Stimulated activated CD4-positive, alpha-beta T cell treated with anti-CD3 and anti-CD28 coated beads, Interleukin-15, amount 100 ng/mL, for 24 hours (primary cell): ENCODE results near the gene GCSAML.
"Not testable (repeated sequence)": the region's sequence is repeated elsewhere in the genome, so short reads cannot be mapped to it uniquely, and the experiment has no call there.

Experiments
- DNase-seq: peaks from one replicate; pipeline ENCODE4 v3.0.0-alpha.2; 2020

Gene GCSAML

GRCh38 chr1:247548769-247549182 is at the start of gene GCSAML:
GCSAML (plus strand) TSS chr1:247549134; CDS start chr1:247549192, 58 bp downstream.
- peak; percentile 47 for DNase-seq

GRCh38 chr1:247500865-247501264 is 48.1 kb upstream of the GCSAML start:
- DNase-seq, result no peak

- no peak for DNase-seq
Measured at GRCh38 chr1:247506831-247507230, 42.1 kb upstream of the GCSAML start.

GRCh38 chr1:247517795-247518612 is 30.9 kb upstream of the GCSAML start:
- peak; percentile 35 for DNase-seq

GRCh38 chr1:247518613-247518891 is 30.4 kb upstream of the GCSAML start:
- DNase-seq, result no peak

GRCh38 chr1:247521886-247522285 is 27.0 kb upstream of the GCSAML start:
- DNase-seq, result not testable (repeated sequence)

GRCh38 chr1:247528812-247529474 is 20.0 kb upstream of the GCSAML start:
- no peak for DNase-seq

GRCh38 chr1:247529771-247530355 is 19.1 kb upstream of the GCSAML start:
- DNase-seq, result no peak

GRCh38 chr1:247530785-247531184 is 18.1 kb upstream of the GCSAML start:
- no peak for DNase-seq

GRCh38 chr1:247531937-247532336 is 17.0 kb upstream of the GCSAML start:
- DNase-seq, result no peak

- no peak for DNase-seq
Measured at GRCh38 chr1:247535402-247535801, 13.5 kb upstream of the GCSAML start.

- DNase-seq, result no peak
Measured at GRCh38 chr1:247536340-247536739, 12.6 kb upstream of the GCSAML start, which contains the start of gene OR2C3. OR2C3 (minus strand) TSS chr1:247536440; CDS start chr1:247532511, 3,929 bp downstream.

GRCh38 chr1:247538561-247538960 is 10.4 kb upstream of the GCSAML start:
- no peak for DNase-seq

- DNase-seq, result no peak
Measured at GRCh38 chr1:247539215-247539614, 9.7 kb upstream of the GCSAML start.

GRCh38 chr1:247540581-247540980 is 8.4 kb upstream of the GCSAML start:
- DNase-seq, result no peak

GRCh38 chr1:247542811-247543210 is 6.1 kb upstream of the GCSAML start:
- DNase-seq, result no peak

- DNase-seq, result no peak
Measured at GRCh38 chr1:247548092-247548491, 842 bp upstream of the GCSAML start.

- no peak for DNase-seq
Measured at GRCh38 chr1:247551721-247552120, 2.8 kb downstream of the GCSAML start.

- DNase-seq, result no peak
Measured at GRCh38 chr1:247552231-247552630, 3.3 kb downstream of the GCSAML start.

- DNase-seq, result no peak
Measured at GRCh38 chr1:247557926-247558674, 9.2 kb downstream of the GCSAML start.

- no peak for DNase-seq
Measured at GRCh38 chr1:247561711-247562110, 12.8 kb downstream of the GCSAML start.

GRCh38 chr1:247562198-247562597 is 13.3 kb downstream of the GCSAML start:
- DNase-seq, result no peak

GRCh38 chr1:247574236-247574635 is 25.3 kb downstream of the GCSAML start:
- no peak for DNase-seq
